ENCODE data around the gene NT5DC4. TPM values are rescaled to one million over a fixed set of nuclear protein-coding genes. Genes with fewer than 3 reads are reported as not detected.

The NT5DC4 gene
- polyA plus RNA-seq, 1 of the 3 experiments (the other 2 are of a cell fraction) = not detected

- no peak for TF ChIP-seq ZBTB33 (IDR thresholded peaks at IDR 0.05; ENCODE audit: borderline replicate concordance, low read depth)
These were observed 32.5 kb upstream of the NT5DC4 start (continued) for GRCh38 chr2:112688086-112688880.

GRCh38 chr2:112690853-112691401 lies 29.9 kb upstream of the NT5DC4 start:
- DNase-seq = peak; percentile 73
- POLR2A ChIA-PET = no interaction called here
- no peaks in the 10 kb centered on the region for H4K20me1 ChIP-seq (ENCODE audit: insufficient read depth)
- H3K27me3 ChIP-seq (ENCODE audit: insufficient read depth) = no peaks in the 10 kb centered on the region
- H3K27ac ChIP-seq (ENCODE audit: low read depth in 2 of 2, low read length in 1 of 2) = peak overlapping the region in 1 of 2 experiments; percentile 73; a peak in 2 of 4 replicates
- no peaks in the 10 kb centered on the region for H3K36me3 ChIP-seq (replicated peaks in 1 of 2; ENCODE audit: control insufficient read depth in 1 of 2, insufficient read depth in 2 of 2, low read length in 1 of 2)
- peaks cover 4% of the 10 kb centered on the region for H3F3A ChIP-seq (replicated peaks; ENCODE audit: insufficient read depth)
- CTCF ChIA-PET = interaction anchor here (0.7 to 3.6 kb wide), 24 partner anchors 8 to 463 kb away, joined by 3 to 28 read pairs (median 4); no protein-coding TSS in a partner anchor
- H3K9me3 ChIP-seq = no peaks in the 10 kb centered on the region
- WGBS (ENCODE audit: low lambda C conversion rate) = 64% methylated on average over 9 of the region's 9 CpGs
- H2AFZ ChIP-seq (ENCODE audit: low read depth) = peak overlapping the region; percentile 54
- H3K4me1 ChIP-seq (ENCODE audit: control insufficient read depth in 1 of 2, insufficient read depth in 2 of 2, low read depth in 1 of 2, low read length in 1 of 2) = peaks cover 5 to 21% of the 10 kb centered on the region in 2 experiments; a peak in 3 of 4 replicates
- no peaks in the 10 kb centered on the region for H3K9me2 ChIP-seq
- no peaks in the 10 kb centered on the region for H3K79me2 ChIP-seq (ENCODE audit: insufficient read depth)
- no peak overlapping the region for H3K4me2 ChIP-seq
- H3K4me3 ChIP-seq (ENCODE audit: low read depth in 2 of 2, low read length in 1 of 2) = no peak overlapping the region; a peak in 1 of 4 replicates
- no peak overlapping the region for H3K9ac ChIP-seq
- TF ChIP-seq CHD2 (IDR thresholded peaks at IDR 0.05; ENCODE audit: low read length, partially characterized antibody) = no peak
- no peak for TF ChIP-seq RXRA (IDR thresholded peaks at IDR 0.05; ENCODE audit: borderline replicate concordance, low read depth)
- TF ChIP-seq MEF2A (IDR thresholded peaks at IDR 0.05; ENCODE audit: borderline replicate concordance, low read depth) = no peak
- TF ChIP-seq SMC3 (IDR thresholded peaks at IDR 0.05; ENCODE audit: low read depth, low read length) = peak; percentile 68
- peak; percentile 67 for TF ChIP-seq CTCF (IDR thresholded peaks at IDR 0.05)
- TF ChIP-seq TEAD4 (IDR thresholded peaks at IDR 0.05; ENCODE audit: borderline replicate concordance, insufficient read depth) = no peak
- no peak for TF ChIP-seq GABPA (IDR thresholded peaks at IDR 0.05; ENCODE audit: low read depth)
- TF ChIP-seq REST (IDR thresholded peaks at IDR 0.05; ENCODE audit: low read depth, low read length) = no peak
- 0 out of 2 replicates have a peak, but pooled peaks have one; percentile 9 for TF ChIP-seq FOSL2 (IDR thresholded peaks at IDR 0.05; ENCODE audit: borderline replicate concordance, low read depth)
- no peak for TF ChIP-seq GATA2 (CRISPR knock-in tag; IDR thresholded peaks at IDR 0.05)
- TF ChIP-seq RAD21 (IDR thresholded peaks at IDR 0.05; ENCODE audit: low read length) = peak; percentile 76
- no peak for TF ChIP-seq YY1 (IDR thresholded peaks at IDR 0.05; ENCODE audit: low read depth)
- TF ChIP-seq USF1 (IDR thresholded peaks at IDR 0.05; ENCODE audit: borderline replicate concordance, low read depth) = peak; percentile 55; the same call in 1 of the 2 replicates
- TF ChIP-seq MAX (IDR thresholded peaks at IDR 0.05; ENCODE audit: low read depth) = no peak
- TF ChIP-seq FOXM1 (IDR thresholded peaks at IDR 0.05; ENCODE audit: low read depth) = no peak
- no peak for TF ChIP-seq MXI1 (IDR thresholded peaks at IDR 0.05; ENCODE audit: low read depth, low read length)
- no peak for TF ChIP-seq NFIC (IDR thresholded peaks at IDR 0.05; ENCODE audit: borderline replicate concordance)
- no peak for TF ChIP-seq ZBTB33 (IDR thresholded peaks at IDR 0.05; ENCODE audit: borderline replicate concordance, low read depth)
